GM10266 (cell line): ENCODE data around the gene KCNJ18.
"Not testable (repeated sequence)": the region's sequence is repeated elsewhere in the genome, so short reads cannot be mapped to it uniquely, and the experiment has no call there.

ENCODE experiments used
- DNase-seq: peaks from one replicate; pipeline ENCODE4 v3.0.0; 2012; ENCODE audit errors: extremely low spot score
- CTCF ChIP-seq: IDR thresholded peaks from 2 replicates; pipeline ENCODE4 v1.5.1; 2012; ENCODE audit warnings: mild to moderate bottlenecking, low read depth; ENCODE audit not compliant: control insufficient read depth, insufficient read depth; ENCODE audit errors: missing control alignments

The KCNJ18 gene

GRCh38 chr17:21686165-21687015 is 5.9 kb upstream of the KCNJ18 start:
- TF ChIP-seq CTCF: no peak
- DNase-seq: no peak

- DNase-seq: no peak
- no peak for TF ChIP-seq CTCF
Measured at GRCh38 chr17:21687136-21687953, 5.0 kb upstream of the KCNJ18 start.

GRCh38 chr17:21688293-21688949 is 3.9 kb upstream of the KCNJ18 start:
- no peak for TF ChIP-seq CTCF
- DNase-seq: peak; percentile 39

GRCh38 chr17:21689604-21690003 is 2.7 kb upstream of the KCNJ18 start:
- no peak for TF ChIP-seq CTCF
- DNase-seq: no peak

GRCh38 chr17:21690811-21691210 is 1.5 kb upstream of the KCNJ18 start:
- DNase-seq: not testable (repeated sequence)

- not testable (repeated sequence) for DNase-seq
Measured at GRCh38 chr17:21691481-21691880, 842 bp upstream of the KCNJ18 start.

- DNase-seq: not testable (repeated sequence)
Measured at GRCh38 chr17:21692704-21693065, 362 bp downstream of the KCNJ18 start.

GRCh38 chr17:21693391-21693796 is 1.1 kb downstream of the KCNJ18 start:
- DNase-seq: not testable (repeated sequence)

GRCh38 chr17:21693937-21694336 is 1.6 kb downstream of the KCNJ18 start:
- not testable (repeated sequence) for DNase-seq

- DNase-seq: not testable (repeated sequence)
Measured at GRCh38 chr17:21696227-21696626, 3.9 kb downstream of the KCNJ18 start.

GRCh38 chr17:21696842-21697507 is 4.7 kb downstream of the KCNJ18 start:
- not testable (repeated sequence) for DNase-seq

- DNase-seq: not testable (repeated sequence)
Measured at GRCh38 chr17:21697508-21697860, 5.2 kb downstream of the KCNJ18 start.

GRCh38 chr17:21698437-21699075 is 6.2 kb downstream of the KCNJ18 start:
- not testable (repeated sequence) for DNase-seq

GRCh38 chr17:21699124-21699523 is 6.8 kb downstream of the KCNJ18 start:
- DNase-seq: not testable (repeated sequence)
